GM12878 (cell line): ENCODE results near the gene TIGAR. TPM values are rescaled to one million over a fixed set of nuclear protein-coding genes. Genes with fewer than 3 reads are reported as not detected.

Experiments used
- ATAC-seq: fragments of 200-7000 bp; cut with Tn5 transposase; 3 replicates; pipeline ENCODE4 v1.9.1; 2020; ENCODE audit warnings: mild to moderate bottlenecking, moderate library complexity
- BruUV-seq: library from RNA; stranded (reverse); fragments of 400-500 nt; replicated peaks from 2 replicates; lab custom pipeline; 2021; lab: Mats Ljungman, UMichigan
- CTCF ChIA-PET: fragments of 300-600 bp; sonication (Branson Sonifier 250); formaldehyde crosslinking; extraction: SDS; loops from one replicate; lab custom pipeline; 2021; ENCODE audit warnings: inconsistent platforms; lab: Yijun Ruan, JAX
- POLR2A ChIA-PET: fragments of 350-600 bp; formaldehyde crosslinking; extraction: SDS; loops from one replicate; lab custom pipeline; 2021; ENCODE audit warnings: inconsistent platforms; lab: Charles Lee
- RAD21 ChIA-PET: fragments of 300-600 bp; sonication (Branson Sonifier 250); formaldehyde crosslinking; loops from one replicate; lab custom pipeline; 2023; ENCODE audit warnings: antibody characterized with exemption; ENCODE audit not compliant: unreplicated experiment; lab: Charles Lee
- SMC1A ChIA-PET: fragments of 300-600 bp; sonication (Branson Sonifier 250); formaldehyde crosslinking; loops from one replicate; lab custom pipeline; 2023; ENCODE audit not compliant: unreplicated experiment, uncharacterized antibody; lab: Charles Lee
- DNase-seq: peaks from one replicate; pipeline ENCODE4 v3.0.0-alpha.2; 2011; ENCODE audit warnings: low read depth, low spot score
- FAIRE-seq: peaks from 3 replicates; lab custom pipeline; 2011; peaks lifted over from hg19 to GRCh38; lab: Jason Lieb, UNC
- H2AFZ ChIP-seq: 2 replicates; pipeline ENCODE4 v1.6.0; 2011; ENCODE audit warnings: low read depth, low read length, control low read depth; ENCODE audit not compliant: control insufficient read depth
- H3K27ac ChIP-seq: 2 replicates; pipeline ENCODE4 v1.5.1; 2011; ENCODE audit warnings: control low read depth; ENCODE audit not compliant: control insufficient read depth, insufficient read depth
- H3K27me3 ChIP-seq, 2 experiments: replicated peaks in 1 of 2; 2 replicates each; pipeline versions ENCODE4 v1.6.0 to v1.6.1; 2011; ENCODE audit warnings: low read length in 1 of 2; ENCODE audit not compliant: control insufficient read depth in 2 of 2, insufficient read depth in 2 of 2
- H3K36me3 ChIP-seq, 2 experiments: 2 replicates each; pipeline ENCODE4 v1.5.1; 2011; ENCODE audit warnings: low read length in 1 of 2; ENCODE audit not compliant: control insufficient read depth in 2 of 2, insufficient read depth in 2 of 2
- H3K4me1 ChIP-seq: 2 replicates; pipeline ENCODE4 v1.6.1; 2011; ENCODE audit warnings: mild to moderate bottlenecking, low read length, moderate library complexity, mixed read lengths; ENCODE audit not compliant: control insufficient read depth, insufficient read depth
- H3K4me2 ChIP-seq: 2 replicates; pipeline ENCODE4 v1.6.0; 2011; ENCODE audit warnings: control low read depth; ENCODE audit not compliant: control insufficient read depth, insufficient read depth
- H3K4me3 ChIP-seq: fragments of 200-600 bp; sonication (generic); 2 replicates; pipeline ENCODE4 v1.5.1; 2016
- H3K79me2 ChIP-seq: 2 replicates; pipeline ENCODE4 v1.6.0; 2011; ENCODE audit warnings: low read length; ENCODE audit not compliant: control insufficient read depth, insufficient read depth
- H3K9ac ChIP-seq: 2 replicates; pipeline ENCODE4 v1.8.0; 2011; ENCODE audit warnings: low read length, control low read depth, mixed read lengths; ENCODE audit not compliant: control insufficient read depth, insufficient read depth
- H3K9me3 ChIP-seq: replicated peaks from 3 replicates; pipeline ENCODE4 v1.5.1; 2011; ENCODE audit warnings: mild to moderate bottlenecking, low read length; ENCODE audit not compliant: control insufficient read depth, insufficient read depth
- H4K20me1 ChIP-seq: 2 replicates; pipeline ENCODE4 v1.6.0; 2011; ENCODE audit not compliant: control insufficient read depth, insufficient read depth
- BHLHE40 ChIP-seq, 2 experiments: fragments of 450-650 bp in 1 of 2; IDR thresholded peaks; 2 replicates each; pipeline ENCODE4 v1.6.1; 2011 to 2017; ENCODE audit warnings: low read depth in 2 of 2, borderline replicate concordance in 1 of 2, improper control_type of control experiment in 1 of 2, low read length in 1 of 2, mild to moderate bottlenecking in 1 of 2
- DPF2 ChIP-seq: fragments of 450-650 bp; IDR thresholded peaks from 2 replicates; pipeline ENCODE4 v1.6.1; 2017; ENCODE audit warnings: mild to moderate bottlenecking
- E4F1 ChIP-seq: fragments of 450-650 bp; IDR thresholded peaks from 2 replicates; pipeline ENCODE4 v1.6.1; 2018; ENCODE audit warnings: borderline replicate concordance, mild to moderate bottlenecking; ENCODE audit not compliant: partially characterized antibody
- EZH2 ChIP-seq: IDR thresholded peaks from 2 replicates; pipeline ENCODE4 v1.6.1; 2012; ENCODE audit warnings: low read depth, mild to moderate bottlenecking, control low read depth, inconsistent platforms, low read length, borderline replicate concordance; ENCODE audit not compliant: control insufficient read depth
- NKRF ChIP-seq: fragments of 450-650 bp; conservative IDR thresholded peaks from 2 replicates; pipeline ENCODE4 v1.6.1; 2017; ENCODE audit warnings: mild to moderate bottlenecking, moderate library complexity
- RB1 ChIP-seq: fragments of 450-650 bp; formaldehyde crosslinking; IDR thresholded peaks from 2 replicates; pipeline ENCODE4 v1.6.1; 2017; ENCODE audit warnings: mild to moderate bottlenecking, borderline replicate concordance
- RUNX3 ChIP-seq: IDR thresholded peaks from 2 replicates; pipeline ENCODE4 v1.6.1; 2012; ENCODE audit warnings: low read length, inconsistent platforms
- TBL1XR1 ChIP-seq: IDR thresholded peaks from 2 replicates; pipeline ENCODE4 v1.6.1; 2012; ENCODE audit warnings: low read depth, low read length, improper control_type of control experiment
- WGBS: methylation state at CpG from one replicate; pipeline ENCODE4 v1.1.6; 2016; ENCODE audit warnings: low lambda C conversion rate; ENCODE audit not compliant: insufficient replicate concordance, insufficient coverage; ENCODE audit errors: missing lambda C conversion rate; 5-methylcytosine and 5-hydroxymethylcytosine counted together
- in situ Hi-C: fragments of 300-500 bp; cut with MboI; formaldehyde crosslinking; loops from 9 replicates; pipeline ENCODE4 v1.14.3; 2018; ENCODE audit warnings: mixed read lengths
- intact Hi-C: fragments of 100-400 bp; cut with micrococcal nuclease; formaldehyde crosslinking; loops from one replicate; pipeline ENCODE4 v1.14.2; 2022; ENCODE audit not compliant: unreplicated experiment
- polyA plus RNA-seq, 11 experiments: library from polyadenylated mRNA; depleted of rRNA in 4 of 11; unstranded in 6 of 11; stranded (reverse) in 5 of 11; fragments of >200 nt; fragmentation: Nextera tagmentation in 4 of 11; fragmentation: Illumina TruSeq in 1 of 11; extraction: Ambion mirVana in 4 of 11; extraction: Trizol in 1 of 11; gene quantifications; 1 replicate in 1 of 11; 2 replicates in 10 of 11; pipeline versions ENCODE4 v1.2.1 to v1.2.3, GENCODE V29; 2011 to 2016; ENCODE audit warnings: inconsistent platforms in 2 of 11, missing spikeins in 2 of 11, low read depth in 1 of 11
- total RNA-seq, 4 experiments: library from RNA; depleted of rRNA in 3 of 4; stranded (reverse); fragments of >200 nt in 3 of 4; fragmentation: Illumina TruSeq in 1 of 4; extraction: Trizol in 1 of 4; gene quantifications; 2 replicates each; pipeline versions ENCODE4 v1.2.1 to v1.2.3, GENCODE V29; 2013 to 2021
- TF ChIP-seq, protein P1 (sequence below), 3 experiments: IDR thresholded peaks in 2 of 3; conservative IDR thresholded peaks in 1 of 3; 2 replicates each; pipeline ENCODE4 v1.5.1; 2011; ENCODE audit warnings: low read depth in 3 of 3, low read length in 3 of 3, mild to moderate bottlenecking in 3 of 3, control low read depth in 2 of 3, moderate library complexity in 2 of 3, inconsistent platforms in 1 of 3, mixed read lengths in 1 of 3; ENCODE audit not compliant: control insufficient read depth in 2 of 3, insufficient read depth in 1 of 3; ENCODE audit errors: extremely low read depth in 1 of 3
- TF ChIP-seq, protein P2 (sequence below): IDR thresholded peaks from 2 replicates; pipeline ENCODE4 v1.6.1; 2011; ENCODE audit warnings: borderline replicate concordance, low read depth, mild to moderate bottlenecking, moderate library complexity, mixed read lengths, low read length; ENCODE audit not compliant: insufficient read depth; ENCODE audit errors: extremely low read length

Gene TIGAR
- total and polyA plus RNA-seq, 10 of the 15 experiments (the other 5 are each of a cell fraction or from before 2014, with no cell fraction given) = 7.6 to 45.7 (median 16.5) TPM

GRCh38 chr12:4393211-4393610, 72.2 kb downstream of the TIGAR start (continued):
- TF ChIP-seq BHLHE40 (IDR thresholded peaks at IDR 0.05; ENCODE audit: borderline replicate concordance in 1 of 2, low read depth in 2 of 2, low read length in 1 of 2) = no peak

DNA sequence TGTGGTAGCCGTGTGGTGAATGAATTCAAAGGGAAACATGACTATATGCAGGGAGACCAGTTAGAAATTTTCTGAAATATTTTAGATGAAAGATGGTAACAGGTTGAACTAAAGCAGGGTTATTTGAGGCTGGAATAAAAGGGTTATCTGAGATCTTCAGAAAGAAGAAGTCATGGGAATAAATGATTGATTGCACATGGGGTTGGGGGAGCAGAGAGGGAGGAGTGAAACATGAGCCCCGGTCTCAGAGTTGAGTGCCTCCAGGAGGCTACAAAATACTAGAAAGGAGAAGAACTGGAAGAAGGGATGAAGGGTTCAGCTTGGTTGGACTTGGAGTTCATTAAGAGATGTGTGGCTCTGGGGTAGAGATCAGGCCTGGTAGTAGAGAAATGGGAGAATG, 74.8 kb downstream of the TIGAR start:
- no TSS peak for BruUV-seq
- no peak for TF ChIP-seq RUNX3
- no peak for TF ChIP-seq NKRF
- no peak for TF ChIP-seq DPF2
- no peak for TF ChIP-seq E4F1
- TF ChIP-seq EZH2 = no peak
- TF ChIP-seq RB1 = no peak
- TF ChIP-seq, protein P1, sequence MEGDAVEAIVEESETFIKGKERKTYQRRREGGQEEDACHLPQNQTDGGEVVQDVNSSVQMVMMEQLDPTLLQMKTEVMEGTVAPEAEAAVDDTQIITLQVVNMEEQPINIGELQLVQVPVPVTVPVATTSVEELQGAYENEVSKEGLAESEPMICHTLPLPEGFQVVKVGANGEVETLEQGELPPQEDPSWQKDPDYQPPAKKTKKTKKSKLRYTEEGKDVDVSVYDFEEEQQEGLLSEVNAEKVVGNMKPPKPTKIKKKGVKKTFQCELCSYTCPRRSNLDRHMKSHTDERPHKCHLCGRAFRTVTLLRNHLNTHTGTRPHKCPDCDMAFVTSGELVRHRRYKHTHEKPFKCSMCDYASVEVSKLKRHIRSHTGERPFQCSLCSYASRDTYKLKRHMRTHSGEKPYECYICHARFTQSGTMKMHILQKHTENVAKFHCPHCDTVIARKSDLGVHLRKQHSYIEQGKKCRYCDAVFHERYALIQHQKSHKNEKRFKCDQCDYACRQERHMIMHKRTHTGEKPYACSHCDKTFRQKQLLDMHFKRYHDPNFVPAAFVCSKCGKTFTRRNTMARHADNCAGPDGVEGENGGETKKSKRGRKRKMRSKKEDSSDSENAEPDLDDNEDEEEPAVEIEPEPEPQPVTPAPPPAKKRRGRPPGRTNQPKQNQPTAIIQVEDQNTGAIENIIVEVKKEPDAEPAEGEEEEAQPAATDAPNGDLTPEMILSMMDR (IDR thresholded peaks at IDR 0.05 in 2 of 3, conservative IDR thresholded peaks at IDR 0.05 in 1 of 3; ENCODE audit: control insufficient read depth in 2 of 3, extremely low read depth in 1 of 3, insufficient read depth in 1 of 3, low read depth in 3 of 3, low read length in 3 of 3) = no peak
- TF ChIP-seq, protein P2, sequence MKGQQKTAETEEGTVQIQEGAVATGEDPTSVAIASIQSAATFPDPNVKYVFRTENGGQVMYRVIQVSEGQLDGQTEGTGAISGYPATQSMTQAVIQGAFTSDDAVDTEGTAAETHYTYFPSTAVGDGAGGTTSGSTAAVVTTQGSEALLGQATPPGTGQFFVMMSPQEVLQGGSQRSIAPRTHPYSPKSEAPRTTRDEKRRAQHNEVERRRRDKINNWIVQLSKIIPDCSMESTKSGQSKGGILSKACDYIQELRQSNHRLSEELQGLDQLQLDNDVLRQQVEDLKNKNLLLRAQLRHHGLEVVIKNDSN = no peak
- TF ChIP-seq TBL1XR1 = no peak
- Histone ChIP-seq H3K4me1 (no peaks in the 10 kb centered on the region), H2AFZ (no peak overlapping the region), H3K4me3 (no peak overlapping the region), H3K36me3 (no peaks in the 10 kb centered on the region), H3K4me2 (no peak overlapping the region), H3K9ac (no peak overlapping the region), H4K20me1 (no peaks in the 10 kb centered on the region), H3K79me2 (no peaks in the 10 kb centered on the region), H3K9me3 (no peaks in the 10 kb centered on the region), H3K27ac (no peak overlapping the region), H3K27me3 (peaks cover 0 to 3% of the 10 kb centered on the region in 2 experiments; a peak in 3 of 4 replicates)
- WGBS = 39% methylated on average over 2 of the region's 2 CpGs
- ChIA-PET RAD21 (interaction anchor here (1.2 kb wide), 1 partner anchor 432 kb away, joined by 3 read pairs; no protein-coding TSS in a partner anchor), CTCF (interaction anchor here (0.7 kb wide), 1 partner anchor 559 kb away, joined by 3 read pairs; no protein-coding TSS in a partner anchor), SMC1A (no interaction called here), POLR2A (no interaction called here)
- intact Hi-C loops = no loop called here
- in situ Hi-C loops = no loop called here
- FAIRE-seq (no peak), DNase-seq (no peak), ATAC-seq (no peak)
